NCI-H1417 treated with DMSO at 0.1 percent for 48 hours (cell line): ENCODE results near the gene MARCKSL1.
"Not testable (repeated sequence)": the region's sequence is repeated elsewhere in the genome, so short reads cannot be mapped to it uniquely, and the experiment has no call there.

ENCODE experiments used
- DNase-seq: peaks from one replicate; lab custom pipeline; 2025; lab: John Stamatoyannopoulos, UW

Gene MARCKSL1

GRCh38 chr1:32332290-32333079, 3.5 kb downstream of the MARCKSL1 start:
- no peak for DNase-seq

GRCh38 chr1:32331549-32331948, 4.5 kb downstream of the MARCKSL1 start:
- no peak for DNase-seq

- no peak for DNase-seq
Measured at GRCh38 chr1:32330558-32331151, 5.4 kb downstream of the MARCKSL1 start.

- no peak for DNase-seq
Measured at GRCh38 chr1:32329931-32330466, 6.0 kb downstream of the MARCKSL1 start.

- DNase-seq = no peak
Measured at GRCh38 chr1:32327204-32327603, 8.8 kb downstream of the MARCKSL1 start.

- DNase-seq = no peak
Measured at GRCh38 chr1:32321712-32322291, 14.2 kb downstream of the MARCKSL1 start.

GRCh38 chr1:32318127-32318869, 17.7 kb downstream of the MARCKSL1 start:
- no peak for DNase-seq

- DNase-seq = no peak
Measured at GRCh38 chr1:32316903-32317277, 19.1 kb downstream of the MARCKSL1 start.

- DNase-seq = no peak
Measured at GRCh38 chr1:32311709-32312393, 24.2 kb downstream of the MARCKSL1 start.

GRCh38 chr1:32309960-32310359, 26.1 kb downstream of the MARCKSL1 start:
- no peak for DNase-seq

- DNase-seq = no peak
Measured at GRCh38 chr1:32307324-32307723, 28.7 kb downstream of the MARCKSL1 start.

- DNase-seq = no peak
Measured at GRCh38 chr1:32305310-32305709, 30.7 kb downstream of the MARCKSL1 start.

GRCh38 chr1:32303997-32304622, 31.9 kb downstream of the MARCKSL1 start:
- no peak for DNase-seq

- DNase-seq = no peak
Measured at GRCh38 chr1:32303358-32303757, 32.7 kb downstream of the MARCKSL1 start.

GRCh38 chr1:32299327-32299726, 36.7 kb downstream of the MARCKSL1 start:
- DNase-seq = no peak

GRCh38 chr1:32298211-32298610, 37.8 kb downstream of the MARCKSL1 start:
- not testable (repeated sequence) for DNase-seq

GRCh38 chr1:32291708-32292538, 44.1 kb downstream of the MARCKSL1 start, which contains the start of gene HDAC1:
Gene HDAC1, plus strand, starts transcription at chr1:32292083. Its CDS starts 87 bp downstream, at chr1:32292170.
- DNase-seq = peak; percentile 50

- no peak for DNase-seq
Measured at GRCh38 chr1:32291145-32291707, 44.8 kb downstream of the MARCKSL1 start.

- DNase-seq = no peak
Measured at GRCh38 chr1:32289256-32289655, 46.8 kb downstream of the MARCKSL1 start.

- no peak for DNase-seq
Measured at GRCh38 chr1:32286763-32287162, 49.3 kb downstream of the MARCKSL1 start.
